HepG2 (cell line): ENCODE data around the gene STKLD1. TPM values are rescaled to one million over a fixed set of nuclear protein-coding genes. Genes with fewer than 3 reads are reported as not detected.
A peak's percentile ranks its signal among the peaks of the same experiment; 100 is the strongest.

Source experiments
- ATAC-seq: fragments of 200-7000 bp; cut with Tn5 transposase; 3 replicates; pipeline ENCODE4 v1.9.1; 2020; ENCODE audit warnings: mild to moderate bottlenecking, moderate library complexity
- BruUV-seq: library from RNA; stranded (reverse); fragments of 400-500 nt; replicated peaks from 2 replicates; lab custom pipeline; 2021; lab: Mats Ljungman, UMichigan
- CTCF ChIA-PET: fragments of 300-600 bp; formaldehyde crosslinking; extraction: SDS; loops from one replicate; lab custom pipeline; 2021; ENCODE audit warnings: low total read pairs, inconsistent platforms, low intra/inter-chr PET ratio; lab: Yijun Ruan, JAX
- POLR2A ChIA-PET: fragments of 350-600 bp; sonication (Branson Sonifier 250); formaldehyde crosslinking; loops from one replicate; lab custom pipeline; 2020; ENCODE audit warnings: antibody characterized with exemption, inconsistent platforms; lab: Yijun Ruan, JAX
- DNase-seq: peaks from one replicate; pipeline ENCODE4 v3.0.0-alpha.2; 2015; ENCODE audit warnings: low spot score
- FAIRE-seq: peaks from 3 replicates; lab custom pipeline; 2011; peaks lifted over from hg19 to GRCh38; lab: Jason Lieb, UNC
- H2AFZ ChIP-seq: one replicate; pipeline ENCODE4 v1.6.1; 2011; ENCODE audit warnings: low read length, inconsistent platforms
- H3K27ac ChIP-seq: fragments of 300-600 bp; 3 replicates; pipeline ENCODE4 v1.8.0; 2011; ENCODE audit warnings: mixed run types, mild to moderate bottlenecking, mixed read lengths, low read length, inconsistent platforms; ENCODE audit not compliant: insufficient read depth; ENCODE audit errors: extremely low read length
- H3K27me3 ChIP-seq, 2 experiments: fragments of 200-600 bp in 1 of 2; 2 replicates in 1 of 2; 3 replicates in 1 of 2; pipeline versions ENCODE4 v1.6.0 to v1.8.0; 2011; ENCODE audit warnings: low read length in 2 of 2, mild to moderate bottlenecking in 2 of 2, moderate library complexity in 2 of 2, inconsistent platforms in 1 of 2; ENCODE audit not compliant: insufficient read depth in 2 of 2, control insufficient read depth in 1 of 2
- H3K36me3 ChIP-seq, 2 experiments: fragments of 200-600 bp in 1 of 2; replicated peaks in 1 of 2; 2 replicates in 1 of 2; 3 replicates in 1 of 2; pipeline versions ENCODE4 v1.5.1 to v1.8.0; 2011; ENCODE audit warnings: low read length in 2 of 2, inconsistent platforms in 1 of 2; ENCODE audit not compliant: insufficient read depth in 2 of 2, control insufficient read depth in 1 of 2
- H3K4me1 ChIP-seq: 2 replicates; pipeline ENCODE4 v1.5.1; 2012; ENCODE audit warnings: low read length, inconsistent platforms; ENCODE audit not compliant: insufficient read depth
- H3K4me2 ChIP-seq: 2 replicates; pipeline ENCODE4 v1.6.0; 2011; ENCODE audit warnings: low read depth, low read length, inconsistent platforms
- H3K4me3 ChIP-seq, 3 experiments: fragments of 200-600 bp in 1 of 3; sonication (generic), shearing (Covaris generic) in 1 of 3; replicated peaks in 1 of 3; 2 replicates each; pipeline ENCODE4 v1.5.1; 2011 to 2016; ENCODE audit warnings: low read length in 3 of 3, inconsistent platforms in 2 of 3, low read depth in 2 of 3, mild to moderate bottlenecking in 2 of 3, control low read depth in 1 of 3, mixed read lengths in 1 of 3; ENCODE audit not compliant: insufficient read depth in 1 of 3
- H3K79me2 ChIP-seq: one replicate; pipeline ENCODE4 v1.6.1; 2011; ENCODE audit warnings: low read length, inconsistent platforms; ENCODE audit not compliant: insufficient read depth
- H3K9ac ChIP-seq: 2 replicates; pipeline ENCODE4 v1.6.0; 2011; ENCODE audit warnings: mild to moderate bottlenecking, low read depth, low read length, inconsistent platforms; ENCODE audit not compliant: insufficient read depth
- H3K9me3 ChIP-seq: 2 replicates; pipeline ENCODE4 v1.5.1; 2012; ENCODE audit warnings: mild to moderate bottlenecking, low read length
- H4K20me1 ChIP-seq: 2 replicates; pipeline ENCODE4 v1.6.0; 2011; ENCODE audit warnings: inconsistent platforms, mild to moderate bottlenecking, low read length, moderate library complexity; ENCODE audit not compliant: insufficient read depth
- EZH2 ChIP-seq: conservative IDR thresholded peaks from 2 replicates; pipeline ENCODE4 v1.6.1; 2012; ENCODE audit warnings: mild to moderate bottlenecking, low read depth, low read length, moderate library complexity
- NR2C2 ChIP-seq: sonication (generic); formaldehyde crosslinking; IDR thresholded peaks from 2 replicates; pipeline ENCODE4 v1.4.0; 2020; ENCODE audit warnings: missing genetic modification reagents, mild to moderate bottlenecking, moderate library complexity, borderline replicate concordance
- ZNF138 ChIP-seq: sonication (generic); formaldehyde crosslinking; IDR thresholded peaks from 2 replicates; pipeline ENCODE4 v1.5.0; 2020; ENCODE audit warnings: mild to moderate bottlenecking, low read depth, missing genetic modification reagents
- ZNF337 ChIP-seq: sonication (generic); formaldehyde crosslinking; IDR thresholded peaks from 2 replicates; pipeline ENCODE4 v1.5.1; 2020; ENCODE audit warnings: missing genetic modification reagents, low read depth, mild to moderate bottlenecking, borderline replicate concordance
- ZNF687 ChIP-seq: sonication (generic); formaldehyde crosslinking; IDR thresholded peaks from 2 replicates; pipeline ENCODE4 v1.5.1; 2020; ENCODE audit warnings: mild to moderate bottlenecking, missing genetic modification reagents, moderate library complexity
- WGBS: methylation state at CpG from one replicate; pipeline ENCODE4 v1.1.6; 2017; ENCODE audit warnings: low lambda C conversion rate; 5-methylcytosine and 5-hydroxymethylcytosine counted together
- in situ Hi-C: cut with HindIII; loops from 2 replicates; pipeline ENCODE4 v1.10.0; 2017; ENCODE audit warnings: low pct_unique_long_range_greater_than_20kb; ENCODE audit not compliant: extremely low pct_ligation_motif_present
- intact Hi-C: fragments of 100-400 bp; cut with micrococcal nuclease; formaldehyde crosslinking; loops from one replicate; pipeline ENCODE4 v1.10.0; 2022; ENCODE audit not compliant: unreplicated experiment
- polyA plus RNA-seq, 8 experiments: library from polyadenylated mRNA; depleted of rRNA in 3 of 8; stranded (reverse) in 7 of 8; unstranded in 1 of 8; fragments of >200 nt; fragmentation: Illumina TruSeq in 4 of 8; extraction: Trizol in 4 of 8; gene quantifications; 2 replicates each; pipeline versions ENCODE4 v1.2.1 to v1.2.3, GENCODE V29; 2011 to 2016; ENCODE audit warnings: low read depth in 4 of 8, missing spikeins in 1 of 8, mixed read lengths in 1 of 8; ENCODE audit not compliant: insufficient read depth in 1 of 8
- total RNA-seq, 5 experiments: library from RNA; depleted of rRNA; stranded (reverse); fragments of >200 nt; fragmentation: Illumina TruSeq; extraction: Trizol; gene quantifications; 2 replicates each; pipeline ENCODE4 v1.2.3, GENCODE V29; 2016; ENCODE audit warnings: low read depth in 1 of 5
- TF ChIP-seq, protein P1 (sequence below): sonication (generic); formaldehyde crosslinking; IDR thresholded peaks from 2 replicates; pipeline ENCODE4 v1.8.0; 2022; ENCODE audit warnings: mild to moderate bottlenecking, missing genetic modification reagents, moderate library complexity
- TF ChIP-seq, protein P2 (sequence below): sonication (generic); formaldehyde crosslinking; IDR thresholded peaks from 2 replicates; pipeline ENCODE4 v1.9.0; 2021; ENCODE audit warnings: mild to moderate bottlenecking, missing genetic modification reagents

Gene STKLD1
- total and polyA plus RNA-seq, 2 of the 13 experiments (the other 11 are each of a cell fraction or from before 2014, with no cell fraction given), result 1.5 to 2.2 TPM

- TF ChIP-seq ZNF687 (CRISPR knock-in tag), result no peak
- TF ChIP-seq NR2C2 (CRISPR knock-in tag), result no peak
- no peak for TF ChIP-seq ZNF337
These were observed 42.6 kb upstream of the STKLD1 start (continued) for GRCh38 chr9:133333566-133333965.

DNA sequence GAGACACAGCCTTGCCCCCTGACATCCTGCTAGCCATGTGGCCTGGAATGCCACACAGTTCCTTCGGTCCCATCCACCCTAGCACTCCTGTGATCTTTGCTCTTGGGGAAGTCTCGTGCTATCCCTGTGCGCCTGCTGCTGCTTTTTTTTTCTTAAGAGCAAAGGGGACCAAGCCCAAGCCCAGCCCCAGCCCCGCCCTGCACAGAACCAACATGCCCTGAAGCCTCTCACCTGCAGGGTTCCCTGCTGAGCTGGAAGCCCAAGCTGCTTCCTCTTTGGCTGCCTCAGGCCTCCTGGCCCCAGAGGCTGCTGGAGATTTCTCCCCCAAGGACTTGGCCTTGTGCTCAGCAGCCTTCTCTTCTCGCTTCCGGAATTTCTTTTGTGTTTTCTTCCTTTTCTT lies 42.0 kb upstream of the STKLD1 start:
- H3K27ac ChIP-seq, result no peak overlapping the region
- in situ Hi-C loops (loop anchor here (5.0 kb wide), 1 partner anchor 147 kb away; no protein-coding TSS in a partner anchor), intact Hi-C loops (no loop called here)
- no peaks in the 10 kb centered on the region; a peak in 1 of 5 replicates for H3K27me3 ChIP-seq
- peaks cover 26% of the 10 kb centered on the region for H3K79me2 ChIP-seq
- 89% methylated on average over 5 of the region's 6 CpGs for WGBS
- H2AFZ ChIP-seq, result no peak overlapping the region
- no TSS peak for BruUV-seq
- FAIRE-seq (no peak), ATAC-seq (no peak), DNase-seq (no peak)
- H3K36me3 ChIP-seq, result peaks cover 18 to 41% of the 10 kb centered on the region in 2 experiments; a peak in 4 of 5 replicates
- H3K9me3 ChIP-seq, result no peaks in the 10 kb centered on the region
- peak overlapping the region; percentile 85 for H3K4me2 ChIP-seq
- 0 out of 2 replicates have a peak, but pooled peaks cover 7% of the 10 kb centered on the region for H4K20me1 ChIP-seq
- H3K9ac ChIP-seq, result no peak overlapping the region; the same call in 1 of the 2 replicates
- ChIA-PET POLR2A (interaction anchor here (0.7 kb wide), 1 partner anchor 1060 kb away, joined by 3 read pairs; no protein-coding TSS in a partner anchor), CTCF (no interaction called here)
- peaks cover 22% of the 10 kb centered on the region for H3K4me1 ChIP-seq
- H3K4me3 ChIP-seq, result peak overlapping the region in 2 of 3 experiments; percentile 82 to 91; a peak in 3 of 6 replicates
- no peak for TF ChIP-seq ZNF138 (CRISPR knock-in tag)
- TF ChIP-seq, protein P1, sequence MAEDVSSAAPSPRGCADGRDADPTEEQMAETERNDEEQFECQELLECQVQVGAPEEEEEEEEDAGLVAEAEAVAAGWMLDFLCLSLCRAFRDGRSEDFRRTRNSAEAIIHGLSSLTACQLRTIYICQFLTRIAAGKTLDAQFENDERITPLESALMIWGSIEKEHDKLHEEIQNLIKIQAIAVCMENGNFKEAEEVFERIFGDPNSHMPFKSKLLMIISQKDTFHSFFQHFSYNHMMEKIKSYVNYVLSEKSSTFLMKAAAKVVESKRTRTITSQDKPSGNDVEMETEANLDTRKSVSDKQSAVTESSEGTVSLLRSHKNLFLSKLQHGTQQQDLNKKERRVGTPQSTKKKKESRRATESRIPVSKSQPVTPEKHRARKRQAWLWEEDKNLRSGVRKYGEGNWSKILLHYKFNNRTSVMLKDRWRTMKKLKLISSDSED (CRISPR knock-in tag), result no peak
- no peak for TF ChIP-seq EZH2
- TF ChIP-seq, protein P2, sequence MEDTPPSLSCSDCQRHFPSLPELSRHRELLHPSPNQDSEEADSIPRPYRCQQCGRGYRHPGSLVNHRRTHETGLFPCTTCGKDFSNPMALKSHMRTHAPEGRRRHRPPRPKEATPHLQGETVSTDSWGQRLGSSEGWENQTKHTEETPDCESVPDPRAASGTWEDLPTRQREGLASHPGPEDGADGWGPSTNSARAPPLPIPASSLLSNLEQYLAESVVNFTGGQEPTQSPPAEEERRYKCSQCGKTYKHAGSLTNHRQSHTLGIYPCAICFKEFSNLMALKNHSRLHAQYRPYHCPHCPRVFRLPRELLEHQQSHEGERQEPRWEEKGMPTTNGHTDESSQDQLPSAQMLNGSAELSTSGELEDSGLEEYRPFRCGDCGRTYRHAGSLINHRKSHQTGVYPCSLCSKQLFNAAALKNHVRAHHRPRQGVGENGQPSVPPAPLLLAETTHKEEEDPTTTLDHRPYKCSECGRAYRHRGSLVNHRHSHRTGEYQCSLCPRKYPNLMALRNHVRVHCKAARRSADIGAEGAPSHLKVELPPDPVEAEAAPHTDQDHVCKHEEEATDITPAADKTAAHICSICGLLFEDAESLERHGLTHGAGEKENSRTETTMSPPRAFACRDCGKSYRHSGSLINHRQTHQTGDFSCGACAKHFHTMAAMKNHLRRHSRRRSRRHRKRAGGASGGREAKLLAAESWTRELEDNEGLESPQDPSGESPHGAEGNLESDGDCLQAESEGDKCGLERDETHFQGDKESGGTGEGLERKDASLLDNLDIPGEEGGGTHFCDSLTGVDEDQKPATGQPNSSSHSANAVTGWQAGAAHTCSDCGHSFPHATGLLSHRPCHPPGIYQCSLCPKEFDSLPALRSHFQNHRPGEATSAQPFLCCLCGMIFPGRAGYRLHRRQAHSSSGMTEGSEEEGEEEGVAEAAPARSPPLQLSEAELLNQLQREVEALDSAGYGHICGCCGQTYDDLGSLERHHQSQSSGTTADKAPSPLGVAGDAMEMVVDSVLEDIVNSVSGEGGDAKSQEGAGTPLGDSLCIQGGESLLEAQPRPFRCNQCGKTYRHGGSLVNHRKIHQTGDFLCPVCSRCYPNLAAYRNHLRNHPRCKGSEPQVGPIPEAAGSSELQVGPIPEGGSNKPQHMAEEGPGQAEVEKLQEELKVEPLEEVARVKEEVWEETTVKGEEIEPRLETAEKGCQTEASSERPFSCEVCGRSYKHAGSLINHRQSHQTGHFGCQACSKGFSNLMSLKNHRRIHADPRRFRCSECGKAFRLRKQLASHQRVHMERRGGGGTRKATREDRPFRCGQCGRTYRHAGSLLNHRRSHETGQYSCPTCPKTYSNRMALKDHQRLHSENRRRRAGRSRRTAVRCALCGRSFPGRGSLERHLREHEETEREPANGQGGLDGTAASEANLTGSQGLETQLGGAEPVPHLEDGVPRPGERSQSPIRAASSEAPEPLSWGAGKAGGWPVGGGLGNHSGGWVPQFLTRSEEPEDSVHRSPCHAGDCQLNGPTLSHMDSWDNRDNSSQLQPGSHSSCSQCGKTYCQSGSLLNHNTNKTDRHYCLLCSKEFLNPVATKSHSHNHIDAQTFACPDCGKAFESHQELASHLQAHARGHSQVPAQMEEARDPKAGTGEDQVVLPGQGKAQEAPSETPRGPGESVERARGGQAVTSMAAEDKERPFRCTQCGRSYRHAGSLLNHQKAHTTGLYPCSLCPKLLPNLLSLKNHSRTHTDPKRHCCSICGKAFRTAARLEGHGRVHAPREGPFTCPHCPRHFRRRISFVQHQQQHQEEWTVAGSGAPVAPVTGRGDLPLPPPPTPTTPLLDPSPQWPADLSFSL (CRISPR knock-in tag), result no peak
